SK-MEL-5 (cell line): ENCODE data around the gene TRERF1. TPM values are rescaled to one million over a fixed set of nuclear protein-coding genes. Genes with fewer than 3 reads are reported as not detected.
"Not testable (repeated sequence)": the region's sequence is repeated elsewhere in the genome, so short reads cannot be mapped to it uniquely, and the experiment has no call there.

Experiments
- DNase-seq: peaks from one replicate; pipeline ENCODE4 v3.0.0-alpha.2; 2016; ENCODE audit warnings: low read depth, low spot score
- in situ Hi-C: cut with HindIII; loops from 2 replicates; pipeline ENCODE4 v1.10.0; 2016; ENCODE audit warnings: low sequenced_read_pairs, high pct_unique_total_duplicates, low pct_unique_long_range_greater_than_20kb
- total RNA-seq: library from RNA; depleted of rRNA; stranded (reverse); fragments of >200 nt; shearing (Covaris generic); gene quantifications from 2 replicates; pipeline ENCODE4 v1.2.3, GENCODE V29; 2014

The TRERF1 gene
- total RNA-seq, 1 experiment from 2014 or later: 2.3 TPM

DNA sequence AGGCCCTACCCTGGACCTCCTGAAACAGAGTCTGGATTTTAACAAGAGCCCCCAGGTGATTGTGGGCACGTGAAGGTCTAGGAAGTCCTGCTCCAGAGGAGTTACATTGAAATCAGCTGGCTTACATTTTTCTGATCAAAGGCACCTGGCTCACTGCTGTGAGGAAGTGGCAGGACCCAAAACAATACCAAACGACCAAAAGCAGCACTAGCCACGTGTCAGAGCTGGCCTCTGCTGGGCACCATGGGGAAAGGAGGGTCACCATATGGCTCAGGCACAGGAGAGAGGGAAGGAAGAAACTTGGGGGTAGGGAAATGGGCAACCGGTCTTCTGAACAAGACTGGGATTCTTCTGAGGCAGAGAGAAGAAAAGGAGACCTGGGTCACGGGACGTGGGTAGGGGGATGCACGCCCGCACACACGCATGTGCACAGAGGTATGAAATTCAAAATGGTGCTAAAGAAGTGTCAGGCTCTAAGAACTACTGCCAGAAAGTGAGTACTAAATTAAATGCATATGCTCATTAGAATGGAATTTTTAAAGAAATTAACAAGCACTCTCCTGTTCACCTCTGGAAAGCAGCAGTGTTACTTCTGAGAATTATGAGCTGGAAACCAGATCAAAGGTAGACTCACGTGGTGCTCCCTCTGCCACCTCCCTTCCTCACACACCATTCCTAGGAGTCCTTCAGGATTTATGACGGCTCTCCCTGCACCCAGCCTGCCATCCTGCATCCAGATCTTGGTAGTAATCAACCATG, 113.6 kb downstream of the TRERF1 start:
- in situ Hi-C loops: no loop called here

GRCh38 chr6:42336431-42336830, 115.3 kb downstream of the TRERF1 start:
- in situ Hi-C loops: no loop called here
- DNase-seq: no peak

More for the DNA sequence above, 113.6 kb downstream of the TRERF1 start:
- no peak for DNase-seq

- in situ Hi-C loops: no loop called here
These were observed 115.8 kb downstream of the TRERF1 start for GRCh38 chr6:42335896-42336295.

GRCh38 chr6:42334870-42335269, 116.9 kb downstream of the TRERF1 start:
- in situ Hi-C loops: no loop called here
- DNase-seq: no peak

More at GRCh38 chr6:42335896-42336295, 115.8 kb downstream of the TRERF1 start:
- no peak for DNase-seq

DNA sequence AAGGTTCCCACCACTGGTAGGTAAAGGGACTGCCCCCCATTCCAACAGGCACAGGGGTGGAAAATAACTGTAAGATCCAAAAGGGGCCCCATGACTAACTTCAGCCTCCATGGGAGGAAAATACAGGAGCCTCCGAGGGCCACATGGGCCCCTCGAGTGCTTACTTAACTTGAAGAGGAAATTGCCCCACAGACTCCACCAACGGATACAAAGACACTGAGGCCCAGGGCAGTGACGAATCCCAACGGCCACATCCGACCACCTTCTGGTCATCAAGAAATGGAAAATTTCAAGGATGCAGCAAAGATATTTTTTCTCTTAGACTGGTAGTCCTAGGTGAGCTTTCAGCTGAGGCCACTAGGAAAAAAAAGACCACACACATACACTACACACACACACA, 118.1 kb downstream of the TRERF1 start:
- no peak for DNase-seq
- in situ Hi-C loops: no loop called here

DNA sequence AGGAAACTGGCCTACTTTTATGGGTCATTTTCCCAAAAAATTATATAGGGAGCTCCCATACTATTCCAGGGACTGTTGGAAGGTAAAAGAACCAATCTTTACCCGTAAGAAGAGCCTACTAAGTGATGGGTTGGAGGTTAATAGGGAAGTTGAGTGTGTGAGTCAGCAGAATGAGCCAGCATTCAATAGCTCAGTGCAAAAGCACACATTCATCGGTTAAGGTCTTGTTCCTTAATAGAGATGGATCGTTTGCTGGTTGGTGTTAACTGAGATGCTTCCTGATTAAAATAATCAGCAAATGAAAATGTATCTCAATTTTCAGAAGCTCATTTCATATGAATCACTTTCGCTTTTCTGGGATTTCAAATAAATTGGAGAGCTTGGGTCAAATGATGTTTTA, 118.8 kb downstream of the TRERF1 start:
- in situ Hi-C loops: no loop called here
- DNase-seq: no peak

- in situ Hi-C loops: no loop called here
- no peak for DNase-seq
These were observed 120.7 kb downstream of the TRERF1 start for GRCh38 chr6:42331019-42331418.

DNA sequence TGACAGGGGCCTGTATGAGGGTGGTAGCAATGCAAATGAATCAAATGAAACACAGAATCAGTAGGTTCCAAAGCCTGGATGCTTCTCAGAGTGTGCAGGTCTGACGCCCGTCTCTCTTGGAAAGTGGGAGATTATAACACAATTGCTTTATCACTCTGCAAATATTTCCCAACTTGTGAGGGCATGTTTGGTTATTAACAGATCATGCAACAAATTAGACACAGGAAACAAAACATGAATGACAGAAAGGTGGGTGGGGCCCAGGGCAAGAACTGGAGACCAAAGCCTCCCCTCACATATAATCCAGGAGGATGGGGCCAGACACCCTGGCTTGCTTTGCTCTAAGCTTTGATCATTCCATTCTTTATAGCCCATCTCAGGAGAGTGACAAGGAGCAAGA, 125.5 kb downstream of the TRERF1 start:
- in situ Hi-C loops: no loop called here
- DNase-seq: no peak

DNA sequence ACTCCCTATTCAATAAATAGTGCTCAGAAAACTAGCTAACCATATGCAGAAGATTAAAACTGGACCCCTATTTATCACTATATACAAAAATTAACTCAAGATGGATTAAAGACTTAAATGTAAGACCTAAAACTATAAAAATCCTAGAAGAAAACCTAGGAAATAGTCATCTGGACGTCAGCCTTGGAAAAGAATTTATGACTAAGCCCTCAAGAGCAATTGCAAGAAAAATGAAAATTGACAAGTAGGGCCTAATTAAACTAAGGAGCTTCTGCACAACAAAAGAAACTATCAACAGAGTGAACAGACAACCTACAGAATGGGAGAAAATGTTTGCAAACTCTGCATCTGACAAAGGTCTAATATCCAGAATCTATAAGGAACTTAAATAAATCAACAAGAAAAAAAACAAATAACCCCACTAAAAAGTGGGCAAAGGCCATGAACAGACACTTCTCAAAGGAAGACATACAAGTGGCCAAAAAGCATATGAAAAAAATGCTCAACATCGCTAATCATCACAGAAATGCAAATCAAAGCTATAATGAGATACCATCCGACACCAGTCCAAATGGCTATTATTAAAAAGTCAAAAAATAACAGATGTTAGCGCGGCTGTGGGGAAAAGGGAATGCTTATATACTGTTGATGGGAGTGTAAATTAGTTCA, 126.9 kb downstream of the TRERF1 start:
- DNase-seq, in situ Hi-C loops: not testable (repeated sequence)

DNA sequence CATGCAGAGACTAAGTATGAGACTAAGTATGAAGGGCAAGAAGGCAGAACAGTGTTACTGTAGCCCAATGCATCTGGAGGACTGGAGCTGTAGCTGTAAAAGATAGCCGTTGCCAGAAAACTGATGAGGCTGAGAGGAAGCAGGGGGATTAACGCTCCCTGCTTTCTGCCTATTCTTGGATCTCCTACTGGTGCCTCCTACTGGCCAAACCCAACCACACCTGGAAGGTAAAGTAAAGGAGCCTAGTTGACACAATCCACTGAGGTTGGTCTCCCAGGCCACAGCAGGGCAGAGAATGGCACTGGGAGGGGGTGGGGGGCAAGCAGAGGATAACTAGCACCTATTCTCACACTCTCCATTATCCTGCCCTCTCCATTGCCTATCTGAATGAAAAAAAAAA, 129.1 kb downstream of the TRERF1 start:
- DNase-seq: peak; percentile 46
- in situ Hi-C loops: no loop called here

DNA sequence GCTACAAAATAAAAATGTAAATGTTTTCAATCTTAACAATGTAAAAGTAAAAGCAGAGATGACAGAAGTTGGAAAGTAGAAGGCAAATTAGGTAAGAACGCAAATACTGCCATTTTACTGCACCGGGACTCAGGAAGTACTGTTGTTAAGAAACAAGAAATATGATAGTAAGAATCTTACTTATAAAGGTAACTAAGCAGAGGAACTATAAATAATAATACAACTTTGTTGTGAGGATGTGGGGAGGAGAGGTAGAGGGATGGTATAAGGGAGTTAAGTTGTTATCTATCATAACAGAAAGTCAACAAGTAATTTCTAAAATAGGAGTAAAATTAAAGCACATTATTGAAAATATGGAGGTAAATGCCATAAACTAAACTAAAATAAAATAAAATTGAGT, 129.8 kb downstream of the TRERF1 start:
- DNase-seq: no peak
- in situ Hi-C loops: no loop called here

DNA sequence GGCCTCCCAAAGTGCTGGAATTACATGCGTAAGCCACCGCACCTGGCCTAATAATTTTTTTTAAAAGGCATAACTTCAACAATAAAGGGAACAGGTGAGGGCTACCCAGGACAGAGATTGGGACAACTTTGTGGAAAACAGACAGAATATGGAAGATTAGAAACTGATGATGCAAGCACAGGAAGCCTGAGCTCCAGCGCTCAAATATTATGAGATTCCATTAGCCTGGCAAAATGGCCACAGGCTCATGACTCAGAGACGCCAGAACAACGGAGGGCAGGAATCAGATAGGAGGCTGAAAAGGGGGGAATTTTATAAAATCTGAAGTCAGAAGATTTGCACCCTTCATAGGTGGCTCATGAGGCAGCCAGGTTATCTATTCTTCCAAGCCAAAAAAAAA, 131.0 kb downstream of the TRERF1 start:
- DNase-seq: no peak
- in situ Hi-C loops: no loop called here

- DNase-seq: no peak
- in situ Hi-C loops: no loop called here
These were observed 133.2 kb downstream of the TRERF1 start for GRCh38 chr6:42318480-42318879.

DNA sequence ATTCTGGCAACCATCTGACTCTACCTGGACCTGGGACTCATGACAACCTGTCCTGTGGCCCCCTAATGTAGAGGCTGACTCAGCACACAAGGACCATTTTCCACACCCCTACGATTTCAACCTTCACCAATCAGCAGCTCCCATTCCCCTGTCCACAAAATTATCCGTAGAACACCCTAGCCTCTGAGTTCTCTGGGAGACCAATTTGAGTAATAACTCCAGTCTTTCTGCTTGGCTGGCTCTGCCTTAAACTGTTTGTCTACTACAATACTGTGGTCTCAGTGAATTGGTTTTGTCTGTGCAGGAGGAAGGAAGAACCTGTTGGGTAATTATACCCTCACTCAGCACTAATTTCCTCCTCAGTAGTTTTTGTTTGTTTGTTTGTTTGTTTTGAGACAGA, 134.7 kb downstream of the TRERF1 start:
- no peak for DNase-seq
- in situ Hi-C loops: no loop called here

DNA sequence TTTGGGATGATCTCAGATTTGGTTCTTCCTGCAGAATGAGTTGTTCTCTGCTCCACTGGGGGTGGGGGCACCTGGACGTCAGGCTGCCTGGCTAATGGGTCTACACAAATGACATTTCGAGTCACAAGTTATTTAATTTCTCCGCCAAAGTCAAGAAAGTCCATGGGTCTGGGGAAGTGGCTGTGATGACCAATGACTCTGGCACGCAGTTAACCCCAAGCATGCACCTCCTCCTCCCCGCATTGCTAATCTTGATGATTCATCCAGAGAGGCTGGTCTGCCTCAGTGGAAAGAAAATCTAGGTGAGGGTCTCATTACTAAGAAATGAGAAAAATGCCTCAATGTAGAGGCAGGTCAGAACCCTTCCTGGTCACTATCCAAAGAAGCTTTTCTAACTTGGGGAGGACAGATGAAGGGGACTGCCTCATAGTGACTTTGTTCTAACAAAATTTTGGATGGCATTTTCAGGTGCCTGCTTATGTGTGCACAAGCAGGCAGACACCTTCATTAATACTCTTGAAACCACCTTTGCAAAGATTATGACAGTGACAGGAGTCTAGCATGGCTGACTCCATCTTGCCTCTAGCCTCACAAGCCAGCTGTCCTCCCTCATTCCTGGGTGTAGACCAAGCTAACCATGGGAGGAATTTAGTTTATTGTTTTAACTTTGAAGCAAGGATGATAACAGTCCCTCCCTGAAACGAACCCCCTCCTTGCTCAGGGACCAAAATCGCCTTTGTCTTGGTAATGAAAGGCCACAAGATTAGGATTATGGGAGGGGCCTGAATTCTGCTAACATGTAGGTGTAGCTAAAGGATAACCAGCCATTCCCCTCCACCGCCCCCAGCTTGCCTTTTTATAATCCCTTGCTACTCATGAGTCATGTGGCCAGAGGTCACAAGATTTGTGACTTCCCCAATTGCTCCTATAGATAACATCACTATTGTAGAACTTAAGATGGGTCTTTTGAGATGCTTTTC, 135.4 kb downstream of the TRERF1 start:
- peak; percentile 20 for DNase-seq
- in situ Hi-C loops: no loop called here

DNA sequence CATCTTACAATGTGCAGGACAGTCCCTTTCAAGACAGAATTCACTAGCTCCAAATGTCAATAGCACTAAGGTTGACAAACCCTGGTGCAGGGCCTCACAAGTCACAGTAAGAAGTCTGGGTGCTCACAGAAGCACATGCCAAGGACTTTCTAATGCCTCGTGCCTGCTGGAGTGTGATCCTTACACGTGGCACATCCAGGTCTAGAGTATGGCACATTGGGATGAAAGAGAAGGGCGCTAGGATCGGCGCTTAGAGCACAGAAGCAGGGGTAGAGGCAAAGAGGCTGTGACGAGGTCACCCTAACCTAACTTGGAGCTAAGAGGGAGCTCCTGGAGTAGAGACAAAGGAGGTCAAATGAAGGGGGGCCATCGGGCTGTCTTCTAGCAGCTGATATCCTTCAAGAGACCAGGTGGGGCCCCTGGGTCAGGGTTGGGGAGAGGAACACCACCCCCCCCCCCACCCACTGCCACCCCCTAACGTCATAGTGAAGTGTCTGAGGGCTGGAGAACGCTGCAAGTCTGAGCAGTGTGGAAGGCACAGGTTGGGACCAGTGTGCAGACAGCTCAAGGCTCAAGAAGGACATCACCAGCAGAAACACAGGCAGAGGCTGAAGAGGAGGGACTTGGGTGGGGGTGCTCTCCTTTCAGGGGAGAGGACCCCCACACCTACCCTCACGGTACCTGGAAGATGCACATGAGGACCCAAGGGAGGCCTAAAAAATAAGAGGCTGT, 136.3 kb downstream of the TRERF1 start:
- in situ Hi-C loops: no loop called here
- no peak for DNase-seq

GRCh38 chr6:42314571-42315258, 137.0 kb downstream of the TRERF1 start:
- in situ Hi-C loops: no loop called here
- no peak for DNase-seq
